Smooth muscle cell of the brain vasculature (primary cell): ENCODE results near the gene PLEKHH2.

Experiments used
- DNase-seq: peaks from one replicate; pipeline ENCODE4 v3.0.0-alpha.2; 2012; ENCODE audit warnings: low read depth, low spot score

Gene PLEKHH2

DNA sequence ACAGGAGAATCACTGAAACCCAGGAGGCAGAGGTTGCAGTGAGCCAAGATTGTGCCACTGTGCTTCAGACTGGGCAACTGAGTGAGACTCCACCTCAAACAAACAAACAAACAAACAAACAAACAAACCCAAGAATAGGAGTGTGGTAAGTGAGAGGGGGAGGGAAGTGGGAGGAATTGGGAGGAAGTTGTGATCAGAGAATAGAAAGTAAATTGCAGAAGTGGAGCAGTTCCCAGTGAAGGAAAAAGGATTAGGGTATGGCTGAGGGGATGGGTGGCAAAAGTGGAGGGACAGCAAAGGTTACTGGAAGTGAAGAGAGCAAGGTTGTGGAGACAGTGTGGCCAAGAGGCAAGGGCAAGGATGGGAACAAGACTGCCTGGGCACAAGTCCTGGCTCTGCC lies 80.3 kb downstream of the PLEKHH2 start:
- DNase-seq = no peak

DNA sequence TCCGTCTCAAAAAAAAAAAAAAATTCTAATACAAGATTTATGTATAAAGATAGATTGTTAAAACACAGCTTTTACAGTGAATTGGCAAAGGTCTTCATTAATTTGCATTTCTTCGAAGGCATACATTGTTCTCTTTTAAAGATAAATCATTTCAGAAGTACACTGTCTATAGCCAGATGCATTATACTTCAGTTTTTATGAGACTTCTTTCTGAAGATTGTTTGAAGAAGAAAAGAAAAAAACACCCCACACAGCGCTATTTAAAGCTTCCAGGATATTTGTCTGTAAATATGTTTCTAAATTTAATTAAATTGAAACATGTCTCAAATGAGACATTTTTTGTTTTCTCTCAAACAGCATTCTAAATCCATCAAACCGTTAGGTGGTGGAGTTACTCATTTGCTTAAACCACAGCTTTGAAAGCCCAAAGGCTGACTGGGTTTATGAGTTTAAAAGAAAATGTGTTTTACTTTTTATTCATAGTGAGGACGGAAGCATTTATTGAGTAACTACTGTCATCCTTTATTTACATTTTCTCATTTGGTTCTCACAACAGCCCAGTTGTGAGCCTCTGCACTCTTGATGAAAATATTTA lies 81.6 kb downstream of the PLEKHH2 start:
- no peak for DNase-seq

DNA sequence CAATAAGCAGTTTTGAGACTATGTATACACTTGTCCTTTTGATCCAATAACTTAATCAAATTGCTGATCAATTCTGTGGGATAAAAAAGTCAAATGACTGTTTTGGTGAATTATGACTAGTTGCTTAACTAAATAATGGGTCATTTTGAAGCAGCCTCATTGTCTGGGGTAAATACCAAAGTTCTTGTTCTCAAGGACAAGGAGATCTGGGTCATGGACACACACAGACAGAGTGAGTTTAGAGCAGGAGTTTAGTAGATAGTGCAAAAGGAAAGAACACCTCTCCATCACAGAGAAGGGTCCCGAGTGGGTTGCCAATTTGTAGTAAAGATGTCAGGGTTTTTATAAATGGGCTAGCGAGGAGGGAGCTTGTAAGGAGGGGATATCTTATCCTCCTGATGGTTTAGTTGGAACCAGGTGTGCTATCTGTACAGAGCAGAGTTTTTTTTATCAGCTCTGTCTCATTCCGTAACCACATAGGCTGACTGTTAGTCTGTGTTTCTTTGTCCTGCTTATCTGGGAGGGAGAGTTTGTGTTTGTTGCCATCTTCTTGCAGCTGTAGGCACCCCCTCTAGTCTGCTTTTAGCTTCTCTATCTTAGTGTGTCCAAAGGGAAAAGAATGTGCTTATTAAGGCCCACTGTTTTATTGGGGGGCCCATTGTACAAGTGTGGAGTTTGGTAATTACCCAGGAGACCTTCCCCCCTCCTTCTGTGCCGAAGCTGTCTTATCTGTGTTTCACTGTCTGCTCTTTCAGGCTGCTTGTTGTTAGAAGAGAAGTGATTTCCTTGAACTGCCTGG lies 87.9 kb downstream of the PLEKHH2 start:
- no peak for DNase-seq

DNA sequence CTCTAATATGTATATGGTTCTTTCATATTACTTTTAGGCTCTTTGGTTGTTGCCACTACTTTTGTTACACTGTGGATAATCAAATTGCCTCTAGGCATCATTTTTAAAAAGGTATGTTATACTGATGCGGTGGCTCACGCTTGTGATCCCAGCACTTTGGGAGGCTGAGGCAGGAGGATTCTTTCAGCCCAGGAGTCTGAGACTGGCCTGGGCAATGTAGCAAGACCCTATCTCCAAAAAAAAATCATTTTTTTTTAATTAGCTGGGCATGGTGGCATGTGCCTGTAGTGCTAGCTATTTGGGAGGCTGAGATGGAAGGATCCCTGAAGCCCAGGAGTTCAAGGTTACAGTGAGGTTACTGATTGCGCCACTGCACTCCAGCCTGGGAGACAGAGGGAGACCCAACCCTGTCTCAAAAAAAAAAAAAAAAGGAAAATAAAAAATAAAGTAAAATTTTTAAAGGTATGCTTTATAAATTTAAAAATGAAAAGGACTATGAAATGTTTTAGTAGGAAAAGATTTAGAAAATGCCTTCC lies 88.7 kb downstream of the PLEKHH2 start:
- no peak for DNase-seq

DNA sequence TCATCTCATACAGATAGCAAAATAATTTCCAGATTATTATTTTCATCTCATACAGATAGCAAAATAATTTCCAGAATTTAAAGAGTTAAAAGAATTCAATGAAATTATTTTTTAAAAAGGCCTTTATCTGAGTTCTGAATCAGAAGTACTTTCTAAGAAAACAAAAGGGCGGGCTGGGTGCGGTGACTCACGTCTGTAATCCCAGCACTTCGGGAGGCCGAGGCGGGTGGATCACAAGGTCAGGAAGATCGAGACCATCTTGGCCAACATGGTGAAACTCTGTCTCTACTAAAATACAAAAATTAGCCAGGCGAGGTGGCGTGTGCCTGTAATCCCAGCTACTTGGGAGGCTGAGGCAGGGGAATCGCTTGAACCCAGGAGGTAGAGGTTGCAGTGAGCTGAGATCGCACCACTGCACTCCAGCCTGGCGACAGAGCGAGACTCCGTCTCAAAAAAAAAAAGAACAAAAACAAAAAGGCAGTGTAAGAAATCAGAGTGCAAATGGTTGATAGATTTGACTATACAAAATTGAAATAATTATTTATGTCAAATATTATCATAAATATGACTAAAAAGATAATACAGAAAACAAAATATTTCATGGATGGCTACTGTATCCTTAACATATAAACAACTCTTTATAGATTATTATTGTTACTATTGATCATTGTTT lies 90.0 kb downstream of the PLEKHH2 start:
- DNase-seq = peak; percentile 37

DNA sequence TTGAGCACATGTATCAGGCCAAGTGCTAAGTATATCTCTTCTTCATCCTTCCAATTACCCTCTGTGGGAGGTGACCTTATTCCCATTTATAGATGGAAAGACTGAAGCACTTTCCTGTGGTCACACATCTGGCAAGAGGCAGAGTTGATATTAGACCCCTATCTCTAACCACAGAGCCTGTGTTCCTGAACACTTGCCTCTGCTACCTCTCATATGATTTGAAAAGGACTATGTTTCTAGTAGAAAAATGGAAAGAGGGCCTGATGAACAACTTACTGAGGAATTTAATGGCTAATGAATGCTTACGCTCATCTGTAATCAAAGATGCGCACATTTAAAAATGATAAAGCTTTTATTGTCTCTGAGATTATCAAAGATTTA lies 90.6 kb downstream of the PLEKHH2 start:
- no peak for DNase-seq

DNA sequence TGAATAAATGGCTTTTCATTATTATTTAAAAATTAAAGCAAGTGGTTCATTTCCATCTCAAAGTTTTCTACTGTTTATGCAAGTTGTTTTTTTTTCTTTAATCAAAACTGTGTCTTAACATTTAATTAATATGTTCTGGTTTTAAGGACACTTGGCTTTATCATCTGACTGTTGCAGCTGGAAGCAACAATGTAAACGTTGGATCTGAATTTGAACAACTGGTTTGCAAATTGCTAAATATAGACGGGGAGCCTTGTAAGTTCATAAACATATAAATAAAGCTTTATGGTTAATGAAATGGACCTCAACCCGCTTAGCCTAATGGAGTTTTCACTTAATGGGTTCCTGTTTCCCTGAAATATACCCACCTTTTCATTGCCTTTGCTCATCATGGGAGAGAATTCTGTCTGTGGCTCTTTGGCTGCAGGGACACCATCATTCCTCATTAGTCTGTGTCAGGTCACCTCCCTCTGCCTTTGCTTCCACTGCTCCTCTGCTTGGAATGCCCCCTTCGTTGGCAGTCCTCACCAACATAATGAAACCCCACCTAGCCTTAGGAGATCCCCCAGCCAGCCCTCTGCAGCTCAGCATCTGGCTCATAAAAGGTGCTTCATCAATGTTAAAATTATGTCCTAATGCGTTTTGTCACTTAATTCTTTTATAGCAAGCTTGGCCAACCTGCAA lies 92.6 kb downstream of the PLEKHH2 start:
- DNase-seq = no peak

DNA sequence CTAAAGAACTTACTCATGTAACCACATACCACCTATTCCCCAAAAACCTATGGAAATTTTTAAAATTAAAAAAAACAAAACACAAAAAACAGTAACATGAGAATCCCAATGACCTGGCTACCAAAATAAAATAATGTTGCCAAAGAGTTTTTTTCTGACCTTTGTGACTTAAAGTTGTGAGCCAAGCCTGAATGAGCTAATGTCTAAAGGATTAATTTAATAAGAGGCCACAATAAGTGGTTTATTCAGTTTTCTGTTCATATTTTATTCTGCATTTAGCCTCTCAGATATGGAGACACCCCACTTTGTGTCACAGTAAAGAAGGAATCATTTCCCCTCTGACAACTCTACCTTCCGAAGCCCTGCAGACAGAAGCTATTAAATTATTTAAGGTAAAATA lies 94.2 kb downstream of the PLEKHH2 start:
- DNase-seq = no peak

DNA sequence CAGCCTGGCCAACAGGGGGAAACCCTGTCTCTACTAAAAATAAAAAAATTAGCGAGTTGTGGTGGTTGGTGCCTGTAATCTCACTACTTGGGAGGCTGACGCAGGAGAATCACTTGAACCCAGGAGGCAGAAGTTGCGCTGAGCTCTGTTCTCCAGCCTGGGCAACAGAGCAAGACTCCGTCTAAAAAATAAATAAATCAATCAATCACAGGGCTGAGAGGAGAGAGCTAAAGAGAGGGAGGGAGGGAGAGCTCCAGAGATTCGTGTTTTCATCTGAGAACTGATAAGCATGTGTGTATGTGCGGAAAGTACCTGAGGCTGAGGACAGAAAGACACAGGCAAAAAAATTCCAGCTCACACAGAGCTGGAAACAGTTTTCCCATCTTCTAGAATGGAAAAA lies 99.6 kb downstream of the PLEKHH2 start:
- DNase-seq = no peak

DNA sequence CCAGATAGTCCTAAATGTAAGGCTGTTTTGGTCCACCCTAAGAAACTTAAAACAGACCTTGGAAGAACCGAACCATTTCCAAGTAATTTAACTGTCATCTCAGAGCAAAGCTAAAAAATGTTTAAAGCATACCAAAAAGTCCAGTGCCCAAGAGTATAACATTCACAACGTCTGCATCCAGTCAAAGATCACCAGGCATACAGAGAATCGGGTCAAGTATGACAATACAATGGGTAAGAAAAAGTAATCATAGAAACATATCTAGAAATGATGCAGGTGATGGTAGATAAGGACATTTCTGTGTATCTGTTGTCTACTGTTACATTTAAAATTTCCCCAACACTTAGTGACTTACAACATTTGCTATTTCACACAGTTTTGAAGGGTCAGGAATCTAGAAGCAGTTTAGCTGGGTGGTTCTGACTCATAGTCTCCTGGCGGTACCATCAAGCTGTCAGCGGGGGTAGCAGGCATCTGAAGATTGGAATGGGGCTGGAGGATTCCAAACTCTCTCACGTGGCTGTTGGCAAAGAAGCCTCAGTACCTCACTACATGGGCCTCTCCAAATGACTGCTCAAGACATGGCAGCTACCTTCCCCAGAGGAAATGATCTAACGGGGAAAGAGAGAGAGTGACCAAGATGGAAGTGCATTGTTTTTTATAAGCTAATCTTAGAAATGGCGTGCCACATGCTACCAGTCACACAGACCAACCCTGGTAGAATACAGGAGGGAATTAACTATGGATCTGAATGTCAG lies 100.2 kb downstream of the PLEKHH2 start:
- peak; percentile 43 for DNase-seq

DNA sequence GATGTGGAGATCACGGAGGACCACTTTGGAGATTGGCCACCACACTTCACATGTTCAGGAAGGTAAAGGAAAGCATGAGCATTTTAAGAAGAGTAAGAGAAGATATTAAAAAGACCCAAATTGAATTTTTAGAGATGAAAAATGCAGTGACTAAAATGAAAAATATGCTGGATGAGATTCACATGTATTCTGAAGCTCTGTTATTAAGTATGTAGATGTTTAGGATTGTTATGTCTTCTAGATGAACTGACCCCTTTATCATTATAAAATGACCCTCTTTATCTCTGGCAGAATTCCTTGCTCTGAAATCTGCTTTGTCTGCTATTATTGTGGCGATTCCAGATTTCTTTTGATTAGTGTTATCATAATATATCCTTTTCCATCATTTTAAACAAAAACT lies 100.8 kb downstream of the PLEKHH2 start:
- DNase-seq = no peak

DNA sequence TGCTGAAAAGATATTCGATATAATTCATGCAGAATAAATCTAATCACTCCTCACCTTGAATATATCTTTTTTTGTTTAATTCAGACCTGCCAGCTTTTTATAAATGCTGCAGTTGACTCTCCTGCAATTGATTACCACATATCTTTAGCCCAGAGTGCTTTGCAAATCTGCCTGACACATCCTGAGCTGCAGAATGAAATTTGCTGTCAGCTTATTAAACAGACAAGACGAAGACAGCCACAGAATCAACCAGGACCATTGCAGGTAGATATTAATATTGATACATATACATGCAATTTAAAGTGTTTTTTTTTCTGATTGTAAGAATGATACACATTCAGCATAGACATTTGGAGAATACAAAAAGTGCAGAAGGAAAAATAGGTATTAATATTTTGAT lies 101.2 kb downstream of the PLEKHH2 start:
- DNase-seq = no peak

DNA sequence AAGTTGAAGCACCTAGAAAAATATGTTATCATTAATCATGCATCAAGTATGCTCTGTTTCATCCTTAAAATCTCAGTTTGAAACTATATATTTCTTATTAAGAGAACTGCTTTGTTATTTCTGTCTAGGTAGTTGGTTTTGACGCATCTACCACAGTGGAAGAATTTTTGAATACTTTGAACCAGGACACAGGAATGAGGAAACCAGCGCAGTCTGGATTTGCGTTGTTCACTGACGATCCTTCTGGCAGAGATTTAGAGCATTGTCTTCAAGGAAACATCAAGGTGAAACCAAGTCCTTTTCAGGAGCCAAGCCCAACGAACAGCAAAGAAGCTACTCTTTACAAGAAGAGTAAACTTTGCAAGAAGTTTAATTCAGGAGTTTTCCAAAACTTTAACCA lies 106.6 kb downstream of the PLEKHH2 start:
- DNase-seq = no peak

DNA sequence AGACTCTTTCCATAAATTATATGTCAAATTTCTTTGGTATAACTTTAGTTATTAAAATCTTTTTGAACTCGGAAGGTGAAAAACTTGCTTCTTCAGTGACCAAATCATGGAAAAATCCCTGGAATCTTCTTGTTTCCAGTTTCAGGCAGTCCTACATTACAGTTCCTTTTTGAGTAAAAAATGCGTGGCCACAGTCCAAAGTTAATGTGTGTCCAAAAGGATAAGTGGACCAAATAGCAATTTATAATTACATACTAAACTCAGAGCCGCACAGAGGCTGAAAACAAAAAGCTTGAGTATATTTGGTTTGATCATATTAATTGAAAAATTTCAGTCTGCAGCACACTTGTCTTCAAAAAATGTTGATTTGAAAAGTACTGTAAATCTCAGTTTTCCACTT lies 108.4 kb downstream of the PLEKHH2 start:
- no peak for DNase-seq

DNA sequence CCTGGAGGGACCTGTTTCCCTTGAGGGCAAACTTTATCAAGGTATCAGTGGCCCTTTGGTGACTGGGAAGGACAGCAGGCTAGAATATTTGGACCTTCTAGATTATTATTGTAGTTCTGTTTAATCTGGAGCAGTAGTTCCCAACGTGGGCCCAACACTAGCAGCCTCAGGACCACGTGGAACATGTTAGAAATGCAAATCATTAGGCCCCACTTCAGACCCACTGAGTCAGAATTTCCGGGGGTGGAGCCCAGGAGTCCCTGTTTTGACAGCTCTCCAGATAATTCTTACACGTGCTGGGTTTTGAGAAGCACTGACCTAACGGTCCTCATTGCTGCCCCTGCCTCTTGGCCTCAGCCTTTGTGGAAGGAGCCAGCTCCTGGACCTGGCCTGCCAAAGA lies 111.3 kb downstream of the PLEKHH2 start:
- DNase-seq = no peak

DNA sequence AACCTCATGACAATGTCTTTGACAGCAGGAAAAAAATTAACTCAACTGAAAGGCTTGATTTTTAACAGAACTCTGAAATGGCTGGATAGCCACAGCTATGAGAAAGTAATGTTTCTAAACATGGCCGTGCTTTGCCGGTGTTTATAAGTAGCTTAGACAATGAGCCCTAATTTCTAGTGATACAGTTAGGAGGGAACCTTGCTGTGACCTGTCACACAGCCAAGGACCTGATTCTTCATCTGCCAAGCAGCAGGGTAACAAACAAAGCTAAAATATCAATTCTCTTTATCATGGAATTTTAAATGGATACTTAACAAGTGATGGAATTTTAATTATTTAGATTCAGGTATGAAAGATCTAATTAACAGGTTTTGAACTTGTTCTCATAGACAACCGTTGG lies 112.5 kb downstream of the PLEKHH2 start:
- DNase-seq = no peak

DNA sequence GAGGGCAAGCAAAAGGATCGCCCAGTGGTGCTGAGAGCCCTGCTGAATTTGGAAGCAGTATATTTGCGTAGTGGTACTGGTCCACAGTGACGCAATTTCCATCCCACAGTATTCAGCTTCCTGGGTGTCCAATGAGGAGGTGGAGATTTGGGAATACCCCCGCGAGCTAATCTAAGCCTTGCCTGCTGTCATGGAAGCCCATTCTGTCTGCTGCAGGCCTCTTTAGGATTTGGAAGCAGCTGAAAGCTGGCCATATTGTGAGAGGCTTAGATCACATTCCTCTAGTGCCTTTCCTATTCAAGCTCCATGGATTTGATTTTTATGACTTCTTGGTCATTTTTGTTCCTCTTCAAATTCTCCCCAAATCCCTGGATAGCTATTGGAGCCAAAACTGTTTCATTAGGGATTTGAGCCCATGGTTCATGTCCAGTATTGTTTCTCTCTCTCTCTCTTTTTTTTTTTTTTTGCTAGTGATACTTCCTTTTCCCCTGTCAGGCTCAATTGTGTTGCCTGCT lies 114.5 kb downstream of the PLEKHH2 start:
- DNase-seq = no peak

DNA sequence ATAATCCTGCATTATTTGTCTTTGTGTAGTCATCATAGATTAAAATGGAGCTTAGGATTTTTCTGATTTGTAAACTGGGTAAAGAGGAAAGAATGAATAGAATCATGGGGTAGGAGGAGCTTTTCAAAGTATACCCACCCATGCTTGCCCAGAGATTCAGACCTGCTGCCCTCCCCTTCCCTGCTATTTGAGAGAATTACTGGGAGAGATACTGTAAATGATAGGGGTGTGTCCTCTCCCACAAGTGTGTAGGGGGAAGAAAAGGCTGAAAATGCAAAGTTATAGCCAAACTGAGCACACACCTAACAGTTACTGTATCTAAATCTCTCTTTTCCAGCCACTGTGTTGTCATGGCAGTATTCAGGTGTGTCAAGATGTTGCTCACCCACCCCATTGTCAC lies 115.2 kb downstream of the PLEKHH2 start:
- DNase-seq = no peak

DNA sequence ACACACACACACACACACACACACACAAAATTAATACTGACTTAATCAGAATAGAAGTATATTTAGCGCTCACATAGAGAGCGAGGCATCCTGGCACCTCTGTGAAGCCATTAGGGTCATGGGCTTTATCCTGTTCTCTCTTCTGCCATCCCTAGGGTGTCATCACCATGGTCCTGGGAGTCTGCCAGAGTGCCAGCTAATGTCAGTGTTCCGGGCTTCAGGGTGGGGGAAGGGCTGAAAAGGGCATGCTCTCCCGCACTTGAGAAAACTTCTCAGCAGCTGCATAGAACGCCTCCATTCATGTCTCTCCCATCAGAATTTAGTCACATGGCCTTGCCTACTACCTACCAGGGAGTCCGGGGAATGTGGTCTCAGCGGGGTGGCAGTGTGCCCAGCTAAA lies 117.1 kb downstream of the PLEKHH2 start:
- DNase-seq = no peak

DNA sequence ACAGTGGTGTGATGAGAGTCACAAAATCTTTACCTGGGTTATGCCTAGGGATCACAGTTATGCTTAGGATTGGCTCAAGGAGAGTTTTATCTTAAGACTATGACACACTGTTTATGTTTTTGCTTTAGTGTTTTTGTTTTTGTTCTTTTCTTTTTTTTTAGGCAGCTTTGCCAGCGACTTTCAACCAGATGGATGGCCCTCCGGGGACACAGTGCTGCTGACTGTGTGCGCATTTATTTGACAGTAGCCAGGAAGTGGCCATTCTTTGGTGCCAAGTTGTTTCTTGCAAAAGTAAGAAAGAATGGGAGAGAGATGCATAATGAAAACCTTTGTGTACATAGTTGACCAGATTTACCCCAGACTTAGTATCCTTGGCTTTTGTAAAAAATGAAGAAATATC lies 121.7 kb downstream of the PLEKHH2 start:
- DNase-seq = no peak

DNA sequence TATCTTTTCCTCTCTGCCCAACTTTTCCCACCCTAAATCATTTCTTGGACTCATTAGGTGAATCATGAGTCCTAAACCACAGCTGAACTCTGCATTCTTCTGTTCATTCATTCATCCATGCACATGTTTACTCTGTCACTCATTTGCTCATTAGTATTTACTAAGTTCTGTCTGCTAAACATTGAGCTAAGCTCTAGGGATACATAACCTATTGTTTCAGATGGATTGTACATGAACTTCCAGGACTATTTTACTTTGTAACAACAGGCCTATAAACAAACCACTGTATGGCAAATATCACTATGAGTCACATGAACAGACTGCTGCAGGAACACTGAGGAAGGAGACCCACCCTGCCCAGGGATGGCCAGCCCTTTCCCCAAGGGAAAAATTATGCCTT lies 122.1 kb downstream of the PLEKHH2 start:
- no peak for DNase-seq
